CD4-positive, alpha-beta T cell treated with Interleukin-6 at 100 ng/mL for 8 hours (primary cell): ENCODE results near the gene TMEM14B.
"Not testable (repeated sequence)": the region's sequence is repeated elsewhere in the genome, so short reads cannot be mapped to it uniquely, and the experiment has no call there.

Experiments
- DNase-seq: peaks from one replicate; pipeline ENCODE4 v3.0.0-alpha.2; 2020; ENCODE audit warnings: mixed read lengths, low spot score

TMEM14B gene

GRCh38 chr6:10747251-10747972, at the start of gene TMEM14B:
Gene TMEM14B, plus strand, starts transcription at chr6:10747805. Its CDS starts 1,441 bp downstream, at chr6:10749246.
- DNase-seq = peak; percentile 99

- no peak for DNase-seq
Observed at GRCh38 chr6:10713962-10714361, 33.6 kb upstream of the TMEM14B start.

- DNase-seq = no peak
Observed at GRCh38 chr6:10719296-10719963, 28.2 kb upstream of the TMEM14B start.

GRCh38 chr6:10719964-10720264, 27.7 kb upstream of the TMEM14B start:
- DNase-seq = no peak

GRCh38 chr6:10720265-10720959, 27.2 kb upstream of the TMEM14B start:
- peak; percentile 36 for DNase-seq

GRCh38 chr6:10720960-10721849, 26.4 kb upstream of the TMEM14B start:
- DNase-seq = not testable (repeated sequence)

GRCh38 chr6:10721850-10722569, 25.6 kb upstream of the TMEM14B start:
- no peak for DNase-seq

- DNase-seq = no peak
Observed at GRCh38 chr6:10722570-10722819, 25.1 kb upstream of the TMEM14B start.

- DNase-seq = peak; percentile 81
Observed at GRCh38 chr6:10722820-10723566, 24.6 kb upstream of the TMEM14B start, which contains the start of gene TMEM14C. Gene TMEM14C, plus strand, starts transcription at chr6:10723070. Its CDS starts 1,544 bp downstream, at chr6:10724614.

- no peak for DNase-seq
Observed at GRCh38 chr6:10723567-10723881, 24.1 kb upstream of the TMEM14B start.

GRCh38 chr6:10725044-10725443, 22.6 kb upstream of the TMEM14B start:
- no peak for DNase-seq

- no peak for DNase-seq
Observed at GRCh38 chr6:10725716-10726115, 21.9 kb upstream of the TMEM14B start.

GRCh38 chr6:10730254-10730653, 17.4 kb upstream of the TMEM14B start:
- no peak for DNase-seq

GRCh38 chr6:10733151-10733715, 14.4 kb upstream of the TMEM14B start:
- no peak for DNase-seq

- DNase-seq = no peak
Observed at GRCh38 chr6:10733863-10734262, 13.7 kb upstream of the TMEM14B start.

- no peak for DNase-seq
Observed at GRCh38 chr6:10736731-10737130, 10.9 kb upstream of the TMEM14B start.

GRCh38 chr6:10740061-10740460, 7.5 kb upstream of the TMEM14B start:
- DNase-seq = no peak

GRCh38 chr6:10741643-10742042, 6.0 kb upstream of the TMEM14B start:
- not testable (repeated sequence) for DNase-seq

- no peak for DNase-seq
Observed at GRCh38 chr6:10742251-10742650, 5.4 kb upstream of the TMEM14B start.

GRCh38 chr6:10743515-10743914, 4.1 kb upstream of the TMEM14B start:
- DNase-seq = no peak

- DNase-seq = no peak
Observed at GRCh38 chr6:10745116-10745515, 2.5 kb upstream of the TMEM14B start.
